NCI-H524 treated with DMSO at 0.1 percent for 48 hours (cell line): Measurements from ENCODE around the gene LRR1.
"Not testable (repeated sequence)": the region's sequence is repeated elsewhere in the genome, so short reads cannot be mapped to it uniquely, and the experiment has no call there.

ENCODE experiments used
- DNase-seq: peaks from one replicate; lab custom pipeline; 2025; lab: John Stamatoyannopoulos, UW

Gene LRR1

GRCh38 chr14:49585803-49586672, 12.7 kb upstream of the LRR1 start, which contains the start of gene RPS29:
Gene RPS29, minus strand, starts transcription at chr14:49586380. Its CDS starts 34 bp downstream, at chr14:49586346.
- DNase-seq = peak; percentile 100

DNA sequence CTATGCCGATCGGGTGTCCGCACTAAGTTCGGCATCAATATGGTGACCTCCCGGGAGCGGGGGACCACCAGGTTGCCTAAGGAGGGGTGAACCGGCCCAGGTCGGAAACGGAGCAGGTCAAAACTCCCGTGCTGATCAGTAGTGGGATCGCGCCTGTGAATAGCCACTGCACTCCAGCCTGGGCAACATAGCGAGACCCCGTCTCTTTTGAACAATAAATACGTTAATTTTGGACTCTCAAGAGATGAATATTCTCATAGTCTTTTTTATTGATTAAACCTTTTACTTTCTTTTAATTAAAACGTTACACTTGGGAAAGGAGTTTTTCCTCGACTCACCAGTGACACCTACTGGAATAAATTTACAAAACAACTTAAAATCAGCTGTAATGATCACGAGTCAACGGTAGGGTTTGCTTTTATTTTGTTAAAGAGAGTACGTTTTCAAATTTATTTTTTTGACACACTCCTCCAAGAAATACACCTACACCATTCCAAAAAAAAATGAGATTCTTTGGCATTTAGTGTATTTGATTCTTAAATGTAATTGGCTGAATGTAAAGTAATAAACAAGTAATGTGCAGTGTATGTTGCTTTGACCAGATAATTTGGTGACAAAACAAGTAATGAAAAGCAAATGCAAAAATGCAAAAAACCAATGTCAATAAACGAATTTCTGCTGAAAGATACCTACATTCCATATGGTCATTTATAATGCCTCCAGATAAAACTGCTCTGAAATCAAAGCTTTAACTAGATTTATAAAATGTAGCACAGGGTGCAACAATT, 11.9 kb upstream of the LRR1 start:
- DNase-seq = peak; percentile 66

GRCh38 chr14:49589387-49589786, 9.4 kb upstream of the LRR1 start:
- no peak for DNase-seq

DNA sequence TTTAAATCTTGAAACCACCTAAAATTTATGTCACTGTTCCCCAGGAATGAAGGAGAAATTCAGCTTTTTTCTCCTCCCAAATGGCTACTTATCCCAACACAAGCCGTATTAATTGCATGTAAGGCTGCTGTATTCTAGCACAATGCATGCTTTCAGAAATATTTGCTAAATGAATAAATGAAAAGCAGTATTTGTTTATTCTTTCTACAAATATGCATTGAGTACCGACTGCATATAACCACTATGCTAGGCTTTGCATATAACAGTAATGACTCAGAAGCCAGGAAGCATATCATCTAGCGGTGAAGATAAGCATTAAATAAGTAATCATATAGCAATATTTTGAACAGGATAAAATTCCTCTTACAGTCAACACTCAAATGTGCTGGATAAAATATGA, 5.7 kb upstream of the LRR1 start:
- no peak for DNase-seq

DNA sequence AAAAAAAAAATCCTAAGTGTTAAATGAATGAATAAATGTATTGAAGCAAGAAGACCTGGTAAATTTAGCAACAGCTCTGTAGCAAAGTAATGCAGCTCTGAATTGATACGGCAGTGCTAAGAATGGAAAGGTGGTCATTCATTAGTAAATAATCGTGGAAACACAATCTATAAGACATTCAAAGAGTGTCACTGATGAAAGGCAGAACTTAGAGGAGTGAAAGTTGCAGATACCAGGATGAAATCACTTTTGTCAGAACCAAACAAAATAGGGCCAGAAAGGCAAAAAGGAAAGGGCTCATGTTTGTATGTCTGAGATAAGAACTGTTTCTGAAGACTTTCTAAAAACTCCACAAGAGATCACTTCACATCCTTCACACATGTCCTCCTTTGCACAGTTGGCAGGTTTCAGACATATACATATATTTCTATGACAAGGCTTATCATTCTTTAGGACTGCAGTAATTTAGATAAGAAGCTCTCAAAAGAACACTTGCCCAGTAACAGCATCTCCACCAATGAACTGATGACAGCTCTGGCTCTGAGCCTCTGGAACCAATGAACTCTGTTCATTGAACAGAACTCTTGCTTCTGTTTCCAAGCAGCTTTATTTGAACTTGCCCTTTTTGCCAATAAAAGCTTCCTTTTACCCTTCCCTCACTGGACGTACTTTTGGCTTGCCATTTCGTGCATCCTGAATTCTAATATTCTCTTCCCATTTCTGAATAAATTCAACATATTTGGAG, 4.2 kb upstream of the LRR1 start:
- no peak for DNase-seq

- no peak for DNase-seq
Observed at GRCh38 chr14:49598189-49598484, 603 bp upstream of the LRR1 start.

DNA sequence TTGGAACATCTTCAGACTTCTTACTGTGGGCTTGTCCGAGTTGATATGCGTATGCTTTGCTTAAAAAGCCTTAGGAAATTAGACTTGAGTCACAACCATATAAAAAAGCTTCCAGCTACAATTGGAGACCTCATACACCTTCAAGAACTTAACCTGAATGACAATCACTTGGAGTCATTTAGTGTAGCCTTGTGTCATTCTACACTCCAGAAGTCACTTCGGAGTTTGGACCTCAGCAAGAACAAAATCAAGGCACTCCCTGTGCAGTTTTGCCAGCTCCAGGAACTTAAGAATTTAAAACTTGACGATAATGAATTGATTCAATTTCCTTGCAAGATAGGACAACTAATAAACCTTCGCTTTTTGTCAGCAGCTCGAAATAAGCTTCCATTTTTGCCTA, 8.8 kb downstream of the LRR1 start:
- DNase-seq = no peak

DNA sequence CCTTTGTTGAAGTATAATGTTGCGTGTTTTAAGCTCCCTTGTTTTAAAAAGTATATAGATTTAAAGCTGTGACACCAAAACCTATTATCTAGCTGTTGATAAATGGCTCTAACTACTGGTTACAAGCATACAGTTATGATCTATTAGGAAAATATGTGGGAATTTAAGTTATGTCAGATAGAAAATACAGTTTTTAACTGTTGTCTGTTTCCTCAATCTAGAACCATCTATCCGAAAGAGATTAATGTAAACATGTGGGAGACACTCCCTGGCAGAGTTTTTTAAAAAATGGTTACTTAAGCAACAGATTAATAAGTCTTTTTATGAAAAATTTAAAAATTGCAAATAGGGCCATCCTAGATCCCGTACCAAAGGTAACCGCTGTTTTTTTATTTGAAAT, 13.5 kb downstream of the LRR1 start:
- DNase-seq = no peak

DNA sequence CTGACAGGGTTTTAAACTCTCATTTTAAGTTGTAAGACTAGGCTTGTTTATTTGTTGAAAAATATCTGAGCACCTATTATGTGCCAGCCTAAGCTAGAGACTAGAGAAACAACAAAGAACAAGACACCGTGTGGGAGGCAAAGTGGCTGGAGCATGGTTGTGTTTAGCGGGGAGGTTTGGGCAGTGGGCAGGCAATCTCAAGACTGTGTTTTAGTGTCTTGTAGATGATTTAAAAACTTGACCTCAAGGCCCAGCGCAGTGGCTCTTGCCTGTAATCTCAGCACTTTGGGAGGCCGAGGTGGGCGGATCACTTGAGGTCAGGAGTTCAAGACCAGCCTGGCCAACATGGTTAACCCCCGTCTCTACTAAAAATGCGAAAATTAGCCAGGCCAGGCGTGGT, 13.9 kb downstream of the LRR1 start:
- no peak for DNase-seq

DNA sequence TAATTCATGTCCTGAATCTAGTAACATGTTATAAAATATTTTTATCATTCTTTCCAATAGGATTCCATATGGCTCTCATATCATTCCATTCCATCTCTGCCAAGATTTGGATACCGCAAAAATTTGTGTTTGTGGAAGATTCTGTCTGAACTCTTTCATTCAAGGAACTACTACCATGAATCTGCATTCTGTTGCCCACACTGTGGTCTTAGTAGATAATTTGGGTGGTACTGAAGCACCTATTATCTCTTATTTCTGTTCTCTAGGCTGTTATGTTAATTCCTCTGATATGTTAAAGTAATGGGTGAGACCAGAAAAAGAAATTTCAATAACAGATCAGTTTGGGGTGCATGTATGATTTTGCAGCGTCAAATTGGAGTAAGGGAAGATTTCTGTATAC, 15.5 kb downstream of the LRR1 start:
- DNase-seq = no peak

DNA sequence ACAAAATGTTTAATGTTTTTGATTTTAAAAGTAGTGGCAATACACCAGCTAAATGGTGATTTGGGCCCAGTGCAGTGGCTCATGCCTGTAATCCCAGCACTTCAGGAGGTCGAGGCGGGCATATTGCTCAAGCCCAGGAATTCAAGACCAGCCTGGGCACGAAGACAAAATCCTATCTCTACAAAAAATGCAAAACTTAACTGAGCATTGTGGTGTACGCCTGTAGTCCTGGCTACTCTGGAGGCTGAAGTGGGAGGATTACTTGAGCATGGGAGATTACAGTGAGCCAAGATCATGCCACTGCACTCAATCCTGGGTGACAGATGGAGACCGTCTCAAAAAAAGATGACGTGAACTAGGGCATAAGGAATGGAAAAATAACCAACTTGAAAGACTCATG, 17.0 kb downstream of the LRR1 start:
- DNase-seq = no peak

DNA sequence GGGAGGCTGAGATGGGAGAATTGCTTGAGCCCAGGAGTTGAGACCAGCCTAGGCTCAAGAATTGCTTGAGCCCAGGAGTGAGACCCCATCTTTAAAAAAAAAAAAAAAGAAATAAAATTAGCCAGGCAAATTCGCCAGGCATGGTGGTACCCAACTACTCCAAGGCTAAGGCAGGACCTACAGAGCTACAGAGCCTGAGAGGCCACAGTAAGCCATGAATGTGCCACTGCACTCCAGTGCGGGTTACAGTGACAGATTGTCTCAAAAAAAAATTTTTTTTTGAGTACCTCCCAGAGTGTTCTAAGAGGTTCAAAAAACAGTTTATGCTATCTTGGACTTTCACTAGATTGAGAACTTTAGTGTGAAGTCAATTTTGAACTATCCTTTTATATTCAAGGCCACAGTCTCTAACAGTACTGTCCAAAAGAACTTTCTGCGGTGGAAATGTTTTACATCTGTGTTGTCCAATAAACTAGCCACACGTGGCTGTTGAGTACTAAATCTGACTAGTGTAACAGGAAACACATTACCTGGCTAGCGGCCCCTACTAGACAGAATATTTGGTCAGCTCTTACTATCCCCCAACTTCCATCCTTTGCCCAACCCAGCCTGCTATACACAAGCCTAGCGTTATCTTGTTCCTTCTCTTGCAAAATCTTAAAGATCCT, 19.2 kb downstream of the LRR1 start:
- no peak for DNase-seq

DNA sequence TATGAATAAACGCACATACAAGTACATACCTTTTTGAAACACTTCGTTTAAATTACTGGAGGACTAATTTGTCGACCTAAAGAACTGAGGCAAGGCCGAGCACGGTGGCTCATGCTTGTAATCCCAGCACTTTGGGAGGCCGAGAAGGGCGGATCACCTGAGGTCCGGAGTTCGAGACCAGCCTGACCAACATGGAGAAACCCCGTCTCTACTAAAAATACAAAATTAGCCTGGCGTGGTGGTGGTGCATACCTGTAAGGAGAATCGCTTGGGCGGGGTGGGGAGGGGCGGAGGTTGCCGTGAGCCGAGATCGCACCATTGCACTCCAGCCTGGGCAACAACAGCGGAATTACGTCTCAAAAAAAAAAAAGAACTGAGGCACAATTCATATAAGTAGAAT, 20.5 kb downstream of the LRR1 start:
- not testable (repeated sequence) for DNase-seq

- no peak for DNase-seq
Observed at GRCh38 chr14:49619730-49620129, 21.0 kb downstream of the LRR1 start.

DNA sequence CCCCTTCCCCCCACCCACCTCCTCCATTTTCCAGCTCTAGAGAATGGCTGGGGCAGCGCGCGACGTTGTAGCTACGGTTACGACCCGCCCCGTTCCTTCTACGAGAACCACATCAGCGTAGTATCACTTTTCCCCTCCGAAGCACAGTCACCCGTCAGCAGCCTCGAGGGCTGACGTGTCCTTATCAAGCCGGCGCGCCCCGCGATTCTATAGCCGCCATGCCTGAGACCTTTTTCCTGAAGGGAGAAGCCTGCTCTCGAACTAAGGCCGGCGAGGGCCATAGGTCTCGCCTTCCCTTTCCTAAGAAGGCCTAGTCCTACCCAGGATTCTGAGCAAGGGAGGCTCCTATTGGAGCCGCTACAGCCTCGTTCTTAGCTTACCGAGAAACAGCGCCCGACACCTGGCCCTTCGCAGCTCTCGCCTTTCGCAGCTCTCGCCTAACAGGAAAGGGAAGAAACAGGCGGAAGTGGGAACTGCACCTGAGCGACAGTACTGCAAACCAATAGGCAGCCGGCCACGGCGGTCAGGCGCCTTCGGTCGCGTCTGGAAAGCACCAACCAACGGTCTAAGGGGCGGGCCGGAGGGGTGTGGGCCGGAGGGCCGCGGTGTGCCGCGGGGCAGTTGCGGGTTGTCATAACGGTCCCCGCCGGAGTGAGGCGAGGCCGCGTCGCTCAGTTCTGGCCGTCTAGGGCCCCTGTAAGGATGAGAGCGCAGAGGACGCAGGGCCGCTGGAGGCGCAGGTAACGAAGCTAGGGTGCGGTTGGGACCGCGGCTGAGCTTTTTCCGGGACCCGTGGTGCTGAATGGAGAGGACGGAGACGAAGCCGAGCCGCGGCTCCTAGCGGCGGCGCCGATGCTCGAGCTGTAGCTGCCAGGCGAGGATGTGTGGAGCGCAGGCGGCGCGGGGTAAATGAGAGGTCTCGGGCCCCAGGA, 21.7 kb downstream of the LRR1 start, which contains the start of the genes MGAT2 and RPL36AL:
TSS of gene MGAT2 (plus strand) at position 618 of the 932 bp plus-strand sequence. CDS start 470 bp downstream, outside the sequence.
TSS of gene RPL36AL (minus strand) at position 445 of the 932 bp plus-strand sequence. CDS start 1,522 bp downstream, outside the sequence.
- peak; percentile 98 for DNase-seq

DNA sequence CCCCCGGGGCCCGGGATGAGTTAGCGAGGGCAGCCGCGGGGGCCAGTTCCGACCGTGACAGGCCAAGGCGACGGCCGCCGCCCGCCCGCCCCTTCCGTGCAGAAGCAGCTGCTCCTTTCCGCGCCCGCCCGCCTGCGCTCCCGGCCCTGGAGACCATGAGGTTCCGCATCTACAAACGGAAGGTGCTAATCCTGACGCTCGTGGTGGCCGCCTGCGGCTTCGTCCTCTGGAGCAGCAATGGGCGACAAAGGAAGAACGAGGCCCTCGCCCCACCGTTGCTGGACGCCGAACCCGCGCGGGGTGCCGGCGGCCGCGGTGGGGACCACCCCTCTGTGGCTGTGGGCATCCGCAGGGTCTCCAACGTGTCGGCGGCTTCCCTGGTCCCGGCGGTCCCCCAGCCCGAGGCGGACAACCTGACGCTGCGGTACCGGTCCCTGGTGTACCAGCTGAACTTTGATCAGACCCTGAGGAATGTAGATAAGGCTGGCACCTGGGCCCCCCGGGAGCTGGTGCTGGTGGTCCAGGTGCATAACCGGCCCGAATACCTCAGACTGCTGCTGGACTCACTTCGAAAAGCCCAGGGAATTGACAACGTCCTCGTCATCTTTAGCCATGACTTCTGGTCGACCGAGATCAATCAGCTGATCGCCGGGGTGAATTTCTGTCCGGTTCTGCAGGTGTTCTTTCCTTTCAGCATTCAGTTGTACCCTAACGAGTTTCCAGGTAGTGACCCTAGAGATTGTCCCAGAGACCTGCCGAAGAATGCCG, 22.6 kb downstream of the LRR1 start:
- DNase-seq = peak; percentile 45

- DNase-seq = no peak
Observed at GRCh38 chr14:49622022-49622607, 23.4 kb downstream of the LRR1 start.

DNA sequence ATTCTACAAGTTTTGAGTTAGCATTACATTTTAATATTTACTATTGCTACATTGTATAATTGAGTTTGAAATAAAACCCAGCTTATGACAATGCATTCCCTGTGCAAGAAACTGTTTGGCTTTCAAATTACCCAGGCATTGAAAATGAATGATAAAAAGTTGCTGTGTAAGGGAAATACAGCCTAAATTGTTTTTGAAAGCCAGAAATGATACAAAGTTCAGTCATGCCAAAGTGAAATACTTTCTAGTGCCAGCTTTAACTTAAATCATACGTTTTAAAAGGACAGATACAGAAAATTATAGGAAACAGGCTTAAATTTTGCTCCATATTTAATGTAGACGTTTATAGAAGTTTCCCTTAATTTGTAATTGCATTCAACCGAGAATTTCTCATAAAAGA, 24.6 kb downstream of the LRR1 start:
- no peak for DNase-seq
